ENCODE results near the gene CCDC85B. TPM values are rescaled to one million over a fixed set of nuclear protein-coding genes. Genes with fewer than 3 reads are reported as not detected.

The CCDC85B gene
- total RNA-seq, 1 experiment from 2014 or later: 43.7 TPM

GRCh38 chr11:65857853-65858680 lies 32.4 kb upstream of the CCDC85B start, which contains the start of gene CFL1:
Gene CFL1 (minus strand): TSS chr11:65858180. CDS start chr11:65858099, 81 bp downstream.
- DNase-seq (ENCODE audit: low read depth): peak; percentile 99

GRCh38 chr11:65858681-65859087 lies 31.8 kb upstream of the CCDC85B start:
- no peak for DNase-seq (ENCODE audit: low read depth)

GRCh38 chr11:65859095-65859811 lies 31.2 kb upstream of the CCDC85B start:
- DNase-seq (ENCODE audit: low read depth): peak; percentile 99

GRCh38 chr11:65859812-65860277 lies 30.6 kb upstream of the CCDC85B start:
- no peak for DNase-seq (ENCODE audit: low read depth)

- peak; percentile 98 for DNase-seq (ENCODE audit: low read depth)
Observed at GRCh38 chr11:65860278-65861164, 30.0 kb upstream of the CCDC85B start, which contains the start of gene MUS81. Gene MUS81 (plus strand): TSS chr11:65860433. CDS start chr11:65860754, 321 bp downstream.

- no peak for DNase-seq (ENCODE audit: low read depth)
Observed at GRCh38 chr11:65861165-65861505, 29.3 kb upstream of the CCDC85B start.

- no peak for DNase-seq (ENCODE audit: low read depth)
Observed at GRCh38 chr11:65861533-65862183, 28.8 kb upstream of the CCDC85B start.

- no peak for DNase-seq (ENCODE audit: low read depth)
Observed at GRCh38 chr11:65862191-65862735, 28.2 kb upstream of the CCDC85B start.

GRCh38 chr11:65862941-65863888 lies 27.3 kb upstream of the CCDC85B start:
- peak; percentile 2 for DNase-seq (ENCODE audit: low read depth)

GRCh38 chr11:65863889-65864705 lies 26.4 kb upstream of the CCDC85B start:
- DNase-seq (ENCODE audit: low read depth): peak; percentile 1

GRCh38 chr11:65864706-65865471 lies 25.6 kb upstream of the CCDC85B start:
- DNase-seq (ENCODE audit: low read depth): no peak

- DNase-seq (ENCODE audit: low read depth): no peak
Observed at GRCh38 chr11:65865550-65866172, 24.8 kb upstream of the CCDC85B start.

- no peak for DNase-seq (ENCODE audit: low read depth)
Observed at GRCh38 chr11:65866509-65867283, 23.8 kb upstream of the CCDC85B start.

- no peak for DNase-seq (ENCODE audit: low read depth)
Observed at GRCh38 chr11:65867284-65868071, 23.0 kb upstream of the CCDC85B start.

- no peak for DNase-seq (ENCODE audit: low read depth)
Observed at GRCh38 chr11:65868076-65868667, 22.3 kb upstream of the CCDC85B start.

GRCh38 chr11:65868907-65869306 lies 21.6 kb upstream of the CCDC85B start:
- no peak for DNase-seq (ENCODE audit: low read depth)
